Activated naive CD8-positive, alpha-beta T cell (primary cell): ENCODE data around the gene GOSR2.
A peak's percentile ranks its signal among the peaks of the same experiment; 100 is the strongest.
"Not testable (repeated sequence)": the region's sequence is repeated elsewhere in the genome, so short reads cannot be mapped to it uniquely, and the experiment has no call there.

Experiments
- H3K27ac Mint-ChIP-seq: one replicate; pipeline ENCODE4 v1.8.0; 2021; ENCODE audit warnings: mixed read lengths
- H3K27me3 Mint-ChIP-seq: one replicate; pipeline ENCODE4 v1.8.0; 2021; ENCODE audit warnings: mixed read lengths
- H3K36me3 Mint-ChIP-seq: one replicate; pipeline ENCODE4 v1.8.0; 2021; ENCODE audit warnings: mixed read lengths
- H3K4me1 Mint-ChIP-seq: one replicate; pipeline ENCODE4 v1.8.0; 2021; ENCODE audit warnings: low read depth, mixed read lengths
- H3K4me3 Mint-ChIP-seq: one replicate; pipeline ENCODE4 v1.8.0; 2021; ENCODE audit warnings: mild to moderate bottlenecking, mixed read lengths
- H3K9me3 Mint-ChIP-seq: one replicate; pipeline ENCODE4 v1.8.0; 2021; ENCODE audit warnings: low read depth, mixed read lengths

GOSR2 gene

DNA sequence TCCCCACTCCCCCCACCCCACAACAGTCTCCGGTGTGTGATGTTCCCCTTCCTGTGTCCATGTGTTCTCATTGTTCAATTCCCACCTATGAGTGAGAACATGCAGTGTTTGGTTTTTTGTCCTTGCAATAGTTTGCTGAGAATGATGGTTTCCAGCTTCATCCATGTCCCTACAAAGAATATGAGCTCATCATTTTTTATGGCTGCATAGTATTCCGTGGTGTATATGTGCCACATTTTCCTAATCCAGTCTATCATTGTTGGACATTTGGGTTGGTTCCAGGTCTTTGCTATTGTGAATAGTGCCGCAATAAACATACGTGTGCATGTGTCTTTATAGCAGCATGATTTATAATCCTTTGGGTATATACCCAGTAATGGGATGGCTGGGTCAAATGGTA is 30.2 kb downstream of the GOSR2 start:
- H3K9me3 Mint-ChIP-seq, H3K4me3 Mint-ChIP-seq, H3K4me1 Mint-ChIP-seq, H3K27ac Mint-ChIP-seq, H3K27me3 Mint-ChIP-seq: not testable (repeated sequence)
- peaks cover 13% of the 10 kb centered on the region for H3K36me3 Mint-ChIP-seq

DNA sequence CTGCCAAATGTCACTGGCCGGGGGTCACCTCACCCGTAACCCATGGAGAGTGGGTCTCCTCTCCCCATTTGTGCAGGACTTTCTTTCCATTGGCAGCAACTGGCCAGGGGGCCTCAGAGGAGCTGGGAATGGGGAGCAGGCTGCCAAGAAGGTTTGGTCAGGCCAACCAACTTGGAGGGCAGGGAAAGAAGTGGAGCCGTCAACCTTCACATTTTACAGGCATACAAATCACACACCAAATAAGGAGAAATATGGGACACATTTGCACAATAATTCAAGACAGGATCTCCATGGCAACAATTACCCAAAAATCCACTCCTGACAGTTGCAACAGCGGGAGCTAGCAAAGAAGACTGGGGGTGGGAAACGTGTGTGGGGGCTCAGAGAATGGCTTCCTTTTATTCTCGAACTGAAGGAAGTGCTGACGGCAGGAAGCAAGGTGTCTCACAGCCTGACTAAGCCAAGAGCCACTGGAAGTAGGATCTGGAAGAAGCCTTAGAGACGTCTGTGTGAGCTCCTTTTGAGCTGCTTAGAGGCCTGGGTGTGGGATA is 35.2 kb downstream of the GOSR2 start:
- no peak overlapping the region for H3K27ac Mint-ChIP-seq
- H3K4me3 Mint-ChIP-seq, result no peak overlapping the region
- H3K27me3 Mint-ChIP-seq, result no peaks in the 10 kb centered on the region
- H3K36me3 Mint-ChIP-seq, result peaks cover 22% of the 10 kb centered on the region
- no peaks in the 10 kb centered on the region for H3K9me3 Mint-ChIP-seq
- peaks cover 3% of the 10 kb centered on the region for H3K4me1 Mint-ChIP-seq

- H3K36me3 Mint-ChIP-seq, result peaks cover 22% of the 10 kb centered on the region
- no peaks in the 10 kb centered on the region for H3K27me3 Mint-ChIP-seq
- H3K9me3 Mint-ChIP-seq, result no peaks in the 10 kb centered on the region
- no peak overlapping the region for H3K4me3 Mint-ChIP-seq
- H3K27ac Mint-ChIP-seq, result no peak overlapping the region
- H3K4me1 Mint-ChIP-seq, result peaks cover 3% of the 10 kb centered on the region
Measured at GRCh38 chr17:46960152-46960551, 37.2 kb downstream of the GOSR2 start.

DNA sequence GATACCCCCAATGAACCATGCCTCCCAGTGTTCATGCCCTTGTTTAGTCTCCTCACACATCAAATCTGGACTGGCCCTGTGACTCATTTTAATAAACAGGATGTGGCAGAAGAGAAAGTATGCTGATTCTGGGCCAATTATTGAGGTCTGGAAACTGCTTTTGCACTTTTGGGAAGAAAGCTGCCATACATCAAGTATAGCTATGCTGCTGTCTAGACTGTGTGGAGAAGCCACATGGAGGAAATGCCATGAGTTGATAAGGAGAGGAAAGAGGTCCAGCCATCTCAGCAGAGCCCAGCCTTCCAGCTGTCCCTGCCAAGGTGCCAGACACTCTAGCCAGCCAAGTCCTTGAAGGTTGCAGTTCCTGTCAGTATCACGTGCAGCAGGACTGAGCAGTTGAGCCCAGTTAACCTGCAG is 39.4 kb downstream of the GOSR2 start:
- Mint-ChIP-seq H3K27ac (no peak overlapping the region), H3K4me3 (no peak overlapping the region), H3K27me3 (no peaks in the 10 kb centered on the region), H3K4me1 (peaks cover 3% of the 10 kb centered on the region), H3K36me3 (peaks cover 22% of the 10 kb centered on the region), H3K9me3 (no peaks in the 10 kb centered on the region)

DNA sequence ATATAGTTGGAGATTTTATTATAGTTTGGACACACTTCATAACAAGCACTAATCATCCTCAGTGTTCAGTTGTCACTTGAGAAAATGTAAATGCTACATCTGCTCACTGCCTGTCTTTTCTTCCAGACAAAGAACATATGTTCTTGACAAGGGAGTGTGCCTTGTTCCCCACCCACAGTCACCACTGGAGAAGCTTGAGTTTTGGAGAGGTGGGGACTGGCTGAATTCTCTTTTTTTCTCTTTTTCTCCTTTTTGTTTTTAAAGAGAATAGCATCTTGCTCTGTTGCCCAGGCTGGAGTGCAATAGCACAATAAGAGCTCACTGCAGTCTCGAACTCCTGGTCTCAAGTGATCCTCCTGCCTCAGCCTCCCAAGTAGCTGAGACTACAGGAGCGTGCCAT is 40.6 kb downstream of the GOSR2 start:
- Mint-ChIP-seq H3K4me1 (peaks cover 3% of the 10 kb centered on the region), H3K36me3 (peaks cover 25% of the 10 kb centered on the region), H3K4me3 (no peak overlapping the region), H3K9me3 (no peaks in the 10 kb centered on the region), H3K27ac (no peak overlapping the region), H3K27me3 (no peaks in the 10 kb centered on the region)

- no peak overlapping the region for H3K27ac Mint-ChIP-seq
- H3K36me3 Mint-ChIP-seq, result peaks cover 25% of the 10 kb centered on the region
- no peaks in the 10 kb centered on the region for H3K27me3 Mint-ChIP-seq
- no peak overlapping the region for H3K4me3 Mint-ChIP-seq
- peaks cover 3% of the 10 kb centered on the region for H3K4me1 Mint-ChIP-seq
- H3K9me3 Mint-ChIP-seq, result no peaks in the 10 kb centered on the region
Measured at GRCh38 chr17:46964315-46965265, 41.6 kb downstream of the GOSR2 start.

DNA sequence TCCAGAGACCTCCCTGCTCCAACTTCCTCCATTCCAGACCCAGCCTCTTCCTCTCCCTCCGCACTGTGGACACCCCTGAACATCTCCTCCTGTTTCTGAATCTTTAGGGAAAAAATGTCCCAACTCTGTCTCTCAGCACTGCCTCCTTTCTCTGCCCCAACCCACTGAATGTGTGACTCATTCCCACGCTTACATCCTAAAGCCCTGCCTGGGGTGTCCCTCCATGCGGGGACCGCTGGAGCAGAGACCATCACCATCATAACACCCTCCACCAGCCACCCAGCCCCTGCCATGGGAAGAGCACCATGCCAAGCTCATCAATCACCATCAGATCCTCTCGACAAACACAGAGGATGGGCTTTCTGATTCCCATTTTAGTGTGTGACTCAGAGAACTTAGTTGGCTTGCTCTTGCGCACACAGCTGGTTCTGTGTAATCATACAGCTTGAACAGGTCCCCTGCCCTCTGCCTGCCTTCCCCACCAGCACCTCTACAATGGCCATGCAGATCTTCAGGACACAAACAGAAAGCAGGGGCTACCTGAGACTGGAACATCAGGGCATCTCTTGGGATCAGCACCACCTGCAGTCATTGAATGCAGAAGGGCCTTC is 45.4 kb downstream of the GOSR2 start:
- Mint-ChIP-seq H3K9me3 (no peaks in the 10 kb centered on the region), H3K27me3 (no peaks in the 10 kb centered on the region), H3K36me3 (peaks cover 22% of the 10 kb centered on the region), H3K4me1 (no peaks in the 10 kb centered on the region), H3K4me3 (no peak overlapping the region), H3K27ac (no peak overlapping the region)

GRCh38 chr17:46968896-46969295 is 45.9 kb downstream of the GOSR2 start:
- H3K4me3 Mint-ChIP-seq, result no peak overlapping the region
- H3K27ac Mint-ChIP-seq, result no peak overlapping the region
- no peaks in the 10 kb centered on the region for H3K27me3 Mint-ChIP-seq
- no peaks in the 10 kb centered on the region for H3K9me3 Mint-ChIP-seq
- no peaks in the 10 kb centered on the region for H3K4me1 Mint-ChIP-seq
- peaks cover 24% of the 10 kb centered on the region for H3K36me3 Mint-ChIP-seq

- H3K36me3 Mint-ChIP-seq, result peaks cover 28% of the 10 kb centered on the region
Measured at GRCh38 chr17:46971647-46972300, 48.8 kb downstream of the GOSR2 start.

GRCh38 chr17:46972346-46972745 is 49.4 kb downstream of the GOSR2 start:
- Mint-ChIP-seq H3K36me3 (peaks cover 22% of the 10 kb centered on the region), H3K27ac (no peak overlapping the region), H3K9me3 (no peaks in the 10 kb centered on the region), H3K27me3 (peaks cover 6% of the 10 kb centered on the region), H3K4me3 (no peak overlapping the region), H3K4me1 (no peaks in the 10 kb centered on the region)

More at GRCh38 chr17:46971647-46972300, 48.8 kb downstream of the GOSR2 start:
- H3K4me3 Mint-ChIP-seq, result no peak overlapping the region
- no peaks in the 10 kb centered on the region for H3K4me1 Mint-ChIP-seq
- H3K27ac Mint-ChIP-seq, result no peak overlapping the region
- H3K9me3 Mint-ChIP-seq, result no peaks in the 10 kb centered on the region
- H3K27me3 Mint-ChIP-seq, result peaks cover 6% of the 10 kb centered on the region

DNA sequence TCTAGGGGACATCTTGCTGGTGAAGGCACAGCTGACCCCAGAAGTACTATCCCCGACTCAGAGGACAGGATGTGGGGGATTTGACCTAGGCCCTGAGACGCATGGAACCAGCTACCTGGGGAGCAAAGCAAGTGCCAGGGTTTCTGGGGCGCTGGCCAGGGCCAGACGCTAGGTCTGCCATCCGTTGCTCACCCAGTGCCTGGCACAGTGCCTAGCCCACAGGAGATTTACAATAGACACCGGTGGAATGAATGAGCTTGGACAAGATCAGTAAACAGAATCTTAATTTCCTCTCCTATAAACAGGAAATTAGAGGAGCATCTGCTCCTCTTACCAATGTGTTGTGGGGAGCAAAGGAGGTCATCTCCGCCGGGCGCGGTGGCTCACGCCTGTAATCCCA is 51.1 kb downstream of the GOSR2 start:
- Mint-ChIP-seq H3K4me1 (peaks cover 7% of the 10 kb centered on the region), H3K36me3 (peaks cover 16% of the 10 kb centered on the region), H3K27ac (no peak overlapping the region), H3K27me3 (peaks cover 13% of the 10 kb centered on the region), H3K9me3 (no peaks in the 10 kb centered on the region), H3K4me3 (no peak overlapping the region)

DNA sequence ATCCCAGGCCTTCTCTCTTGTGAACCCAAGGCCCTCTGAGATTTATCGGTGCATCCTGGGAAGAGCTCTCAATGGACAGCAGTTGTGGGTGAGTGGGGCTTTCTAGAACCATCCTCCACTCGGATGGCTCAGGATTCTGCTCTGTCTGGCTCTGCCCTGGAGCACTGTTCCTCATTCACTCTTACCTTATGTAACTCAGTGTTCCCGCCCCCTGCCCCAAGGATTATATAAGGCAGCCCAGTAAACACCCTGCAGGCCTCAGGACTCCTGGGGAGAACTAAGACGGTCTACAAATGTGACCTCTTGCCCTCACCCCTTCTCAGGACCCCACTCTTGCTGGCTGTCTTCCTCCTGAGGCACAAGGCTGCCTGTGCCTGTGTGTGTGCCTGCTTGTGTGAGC is 52.3 kb downstream of the GOSR2 start:
- Mint-ChIP-seq H3K4me1 (peaks cover 8% of the 10 kb centered on the region), H3K9me3 (no peaks in the 10 kb centered on the region), H3K36me3 (peaks cover 13% of the 10 kb centered on the region), H3K27ac (no peak overlapping the region), H3K4me3 (no peak overlapping the region), H3K27me3 (peaks cover 16% of the 10 kb centered on the region)

- Mint-ChIP-seq H3K27me3 (peaks cover 16% of the 10 kb centered on the region), H3K9me3 (no peaks in the 10 kb centered on the region), H3K4me1 (peaks cover 8% of the 10 kb centered on the region), H3K4me3 (peak overlapping the region; percentile 40), H3K27ac (no peak overlapping the region), H3K36me3 (peaks cover 13% of the 10 kb centered on the region)
Measured at GRCh38 chr17:46976626-46977270, 53.8 kb downstream of the GOSR2 start.

GRCh38 chr17:46977348-46977747 is 54.4 kb downstream of the GOSR2 start:
- Mint-ChIP-seq H3K27me3 (peaks cover 16% of the 10 kb centered on the region), H3K27ac (no peak overlapping the region), H3K4me1 (peaks cover 8% of the 10 kb centered on the region), H3K36me3 (peaks cover 13% of the 10 kb centered on the region), H3K9me3 (no peaks in the 10 kb centered on the region), H3K4me3 (peak overlapping the region; percentile 90)
